ENCODE measurements around the gene RTN4RL1.

The RTN4RL1 gene, protein sequence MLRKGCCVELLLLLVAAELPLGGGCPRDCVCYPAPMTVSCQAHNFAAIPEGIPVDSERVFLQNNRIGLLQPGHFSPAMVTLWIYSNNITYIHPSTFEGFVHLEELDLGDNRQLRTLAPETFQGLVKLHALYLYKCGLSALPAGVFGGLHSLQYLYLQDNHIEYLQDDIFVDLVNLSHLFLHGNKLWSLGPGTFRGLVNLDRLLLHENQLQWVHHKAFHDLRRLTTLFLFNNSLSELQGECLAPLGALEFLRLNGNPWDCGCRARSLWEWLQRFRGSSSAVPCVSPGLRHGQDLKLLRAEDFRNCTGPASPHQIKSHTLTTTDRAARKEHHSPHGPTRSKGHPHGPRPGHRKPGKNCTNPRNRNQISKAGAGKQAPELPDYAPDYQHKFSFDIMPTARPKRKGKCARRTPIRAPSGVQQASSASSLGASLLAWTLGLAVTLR

DNA sequence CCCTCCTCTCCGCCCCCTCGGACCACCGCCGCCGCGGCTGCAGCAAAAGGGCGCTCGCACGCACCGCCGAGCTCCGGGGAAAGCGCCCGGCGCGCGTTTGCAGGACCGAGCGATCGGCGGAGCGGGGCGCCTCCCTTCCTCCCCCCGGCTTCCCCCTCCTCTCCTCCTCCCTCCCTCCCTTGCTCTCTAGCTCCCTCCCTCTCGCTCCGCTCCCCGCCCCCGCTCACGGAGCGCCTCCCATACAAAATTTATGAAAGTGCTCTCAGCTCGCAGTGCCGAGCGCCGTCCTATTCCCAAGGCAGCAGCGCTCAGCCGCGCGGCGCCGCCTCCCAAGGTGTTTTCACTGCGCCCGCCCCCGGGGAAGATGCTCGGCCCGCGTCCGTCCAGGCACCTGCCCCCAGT, at the start of gene RTN4RL1:
TSS of gene RTN4RL1 (minus strand) at position 115 of the 402 bp plus-strand sequence. CDS start 469 bp downstream, outside the sequence.
- no peak within 1 kb of the TSS for H3K4me3 ChIP-seq (ENCODE audit: low read depth, low read length)
- TF ChIP-seq MYC (IDR thresholded peaks at IDR 0.05; ENCODE audit: low read depth, low read length) (no peak), POLR2A (IDR thresholded peaks at IDR 0.05; ENCODE audit: extremely low read depth, insufficient read length) (no peak)
- TF ChIP-seq, protein P1, sequence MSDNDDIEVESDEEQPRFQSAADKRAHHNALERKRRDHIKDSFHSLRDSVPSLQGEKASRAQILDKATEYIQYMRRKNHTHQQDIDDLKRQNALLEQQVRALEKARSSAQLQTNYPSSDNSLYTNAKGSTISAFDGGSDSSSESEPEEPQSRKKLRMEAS (IDR thresholded peaks at IDR 0.05; ENCODE audit: low read depth, low read length) = no peak
- TF ChIP-seq, protein P2, sequence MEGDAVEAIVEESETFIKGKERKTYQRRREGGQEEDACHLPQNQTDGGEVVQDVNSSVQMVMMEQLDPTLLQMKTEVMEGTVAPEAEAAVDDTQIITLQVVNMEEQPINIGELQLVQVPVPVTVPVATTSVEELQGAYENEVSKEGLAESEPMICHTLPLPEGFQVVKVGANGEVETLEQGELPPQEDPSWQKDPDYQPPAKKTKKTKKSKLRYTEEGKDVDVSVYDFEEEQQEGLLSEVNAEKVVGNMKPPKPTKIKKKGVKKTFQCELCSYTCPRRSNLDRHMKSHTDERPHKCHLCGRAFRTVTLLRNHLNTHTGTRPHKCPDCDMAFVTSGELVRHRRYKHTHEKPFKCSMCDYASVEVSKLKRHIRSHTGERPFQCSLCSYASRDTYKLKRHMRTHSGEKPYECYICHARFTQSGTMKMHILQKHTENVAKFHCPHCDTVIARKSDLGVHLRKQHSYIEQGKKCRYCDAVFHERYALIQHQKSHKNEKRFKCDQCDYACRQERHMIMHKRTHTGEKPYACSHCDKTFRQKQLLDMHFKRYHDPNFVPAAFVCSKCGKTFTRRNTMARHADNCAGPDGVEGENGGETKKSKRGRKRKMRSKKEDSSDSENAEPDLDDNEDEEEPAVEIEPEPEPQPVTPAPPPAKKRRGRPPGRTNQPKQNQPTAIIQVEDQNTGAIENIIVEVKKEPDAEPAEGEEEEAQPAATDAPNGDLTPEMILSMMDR (IDR thresholded peaks at IDR 0.05; ENCODE audit: low read depth, low read length) = no peak
- DNase-seq (ENCODE audit: low read depth) = peak; percentile 69

DNA sequence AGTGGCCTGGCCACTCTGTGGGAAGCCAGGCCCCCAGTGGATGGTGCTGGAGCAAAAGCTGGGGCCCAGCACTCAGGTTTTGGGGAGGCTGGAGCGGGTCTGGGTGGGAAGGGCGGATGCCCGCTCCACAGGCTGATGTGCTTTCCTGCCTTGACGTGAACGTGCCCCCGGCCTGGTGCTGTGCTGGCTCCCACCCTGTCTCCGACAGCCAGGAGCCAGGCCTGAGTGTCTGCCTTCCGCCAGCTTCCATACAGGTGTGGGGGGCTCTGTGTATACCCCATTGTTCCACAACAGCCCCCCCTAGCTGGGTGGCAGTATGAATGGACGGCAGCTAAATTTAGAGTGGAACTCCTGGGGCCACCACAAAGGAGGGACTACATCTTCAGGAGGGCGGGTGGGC, 49.8 kb upstream of the RTN4RL1 start:
- TF ChIP-seq MYC (IDR thresholded peaks at IDR 0.05; ENCODE audit: low read depth, low read length) = no peak
- TF ChIP-seq, protein P2 (IDR thresholded peaks at IDR 0.05; ENCODE audit: low read depth, low read length) = no peak
- no peak for TF ChIP-seq POLR2A (IDR thresholded peaks at IDR 0.05; ENCODE audit: extremely low read depth, insufficient read length)
- TF ChIP-seq, protein P1 (IDR thresholded peaks at IDR 0.05; ENCODE audit: low read depth, low read length) = no peak
- DNase-seq (ENCODE audit: low read depth) = no peak
- no peak overlapping the region for H3K4me3 ChIP-seq (ENCODE audit: low read depth, low read length)

DNA sequence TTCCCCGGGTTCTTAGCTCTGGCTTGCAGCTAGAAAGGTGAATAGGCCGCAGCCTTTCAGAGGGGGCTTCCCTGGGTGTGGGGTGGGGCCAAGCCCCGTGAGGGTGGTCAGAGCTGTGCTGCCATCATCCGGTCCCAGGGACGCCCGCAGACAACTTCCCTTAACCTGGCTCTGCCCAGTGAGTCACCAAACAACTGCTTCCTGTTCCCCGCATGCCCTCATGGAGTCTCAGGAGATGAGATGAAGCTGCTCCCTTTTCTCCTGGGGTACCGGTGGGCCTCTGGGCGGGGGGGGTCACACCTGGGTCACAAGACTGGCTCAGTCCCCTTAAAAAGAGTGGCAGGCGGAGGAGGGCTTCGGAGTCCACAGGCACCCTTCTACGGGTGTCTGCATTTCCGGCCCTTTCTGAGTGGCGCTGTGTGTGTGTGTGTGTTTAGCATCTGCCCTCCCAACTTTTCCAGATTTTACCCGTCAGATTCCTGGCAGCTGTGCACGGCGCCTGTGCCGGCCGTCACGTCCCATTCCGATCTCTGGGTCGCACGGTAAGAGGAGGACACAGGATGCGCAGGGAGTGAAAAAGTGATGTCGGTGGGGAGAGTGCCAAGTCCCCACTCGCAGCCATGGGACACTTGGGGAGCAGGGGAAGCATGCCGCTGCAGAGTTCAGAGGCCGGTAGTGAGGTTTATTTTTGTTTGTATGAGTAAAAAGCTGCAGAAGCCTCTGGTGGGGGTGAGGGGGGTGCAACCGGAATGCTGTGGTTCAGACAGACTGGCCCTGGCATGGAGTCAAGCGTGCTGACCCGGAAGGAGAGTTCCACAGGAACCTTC, 46.5 kb upstream of the RTN4RL1 start:
- DNase-seq (ENCODE audit: low read depth) = peak; percentile 54
- no peak for TF ChIP-seq POLR2A (IDR thresholded peaks at IDR 0.05; ENCODE audit: extremely low read depth, insufficient read length)
- TF ChIP-seq, protein P2 (IDR thresholded peaks at IDR 0.05; ENCODE audit: low read depth, low read length) = no peak
- no peak overlapping the region for H3K4me3 ChIP-seq (ENCODE audit: low read depth, low read length)

DNA sequence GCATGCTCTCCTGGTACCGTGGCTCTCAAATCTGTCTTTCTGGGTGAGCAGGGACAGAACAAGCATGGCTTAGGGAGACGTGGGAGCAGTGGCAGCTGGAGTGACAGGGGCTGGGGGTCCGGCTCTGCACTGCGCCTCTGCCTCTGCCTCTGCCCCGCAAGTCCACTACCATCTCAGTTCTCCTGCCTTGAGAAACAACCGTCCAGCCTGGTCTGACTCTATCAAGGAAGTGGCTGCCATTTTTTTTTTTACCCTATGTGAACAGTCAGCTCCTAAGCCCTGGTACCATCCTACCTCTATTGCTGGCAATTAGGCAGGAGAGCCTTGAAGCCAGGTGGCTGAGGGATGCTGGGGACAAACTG, 45.9 kb upstream of the RTN4RL1 start:
- no peak for TF ChIP-seq MYC (IDR thresholded peaks at IDR 0.05; ENCODE audit: low read depth, low read length)
- TF ChIP-seq POLR2A (IDR thresholded peaks at IDR 0.05; ENCODE audit: extremely low read depth, insufficient read length) = no peak
- TF ChIP-seq, protein P1 (IDR thresholded peaks at IDR 0.05; ENCODE audit: low read depth, low read length) = no peak
- TF ChIP-seq, protein P2 (IDR thresholded peaks at IDR 0.05; ENCODE audit: low read depth, low read length) = no peak
- H3K4me3 ChIP-seq (ENCODE audit: low read depth, low read length) = no peak overlapping the region
- DNase-seq (ENCODE audit: low read depth) = no peak

DNA sequence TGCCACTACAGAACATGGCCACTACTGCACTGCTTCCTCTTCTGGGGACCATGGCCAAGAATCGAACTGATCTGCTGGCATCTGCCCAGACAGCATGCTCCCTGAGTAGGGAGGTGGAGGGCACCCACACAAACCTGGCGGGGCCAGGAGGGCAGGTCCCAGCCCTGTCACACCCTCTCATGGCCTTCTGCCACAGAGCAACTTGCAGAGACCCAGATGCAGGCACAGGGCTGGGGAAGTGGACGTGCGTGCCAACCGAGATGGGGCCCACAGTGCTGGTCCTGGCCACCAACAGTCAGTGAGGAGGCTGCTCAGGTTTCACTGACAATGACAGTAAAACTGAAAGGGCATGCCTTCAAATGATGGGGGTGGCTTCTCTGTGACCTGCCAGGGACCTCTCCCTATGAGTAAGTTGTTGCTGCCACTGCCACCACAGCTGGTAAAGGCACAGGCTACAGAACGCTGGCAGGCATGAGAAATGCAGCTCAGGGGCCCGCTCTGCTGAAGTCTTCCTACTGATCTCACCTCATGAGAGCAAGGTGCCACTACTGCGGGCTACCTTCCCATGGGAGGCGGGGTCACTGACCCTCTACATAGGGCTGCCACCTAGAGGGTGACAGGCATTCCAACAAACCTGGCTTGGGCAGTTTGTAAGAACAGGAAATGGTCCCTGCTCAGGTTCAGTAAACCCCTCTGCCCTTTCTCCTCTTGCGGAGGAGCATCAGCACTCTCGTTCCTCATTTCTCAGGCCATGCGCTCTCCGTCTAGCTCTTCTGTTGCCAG, 45.3 kb upstream of the RTN4RL1 start:
- no peak for TF ChIP-seq MYC (IDR thresholded peaks at IDR 0.05; ENCODE audit: low read depth, low read length)
- TF ChIP-seq, protein P1 (IDR thresholded peaks at IDR 0.05; ENCODE audit: low read depth, low read length) = no peak
- no peak for TF ChIP-seq POLR2A (IDR thresholded peaks at IDR 0.05; ENCODE audit: extremely low read depth, insufficient read length)
- TF ChIP-seq, protein P2 (IDR thresholded peaks at IDR 0.05; ENCODE audit: low read depth, low read length) = no peak
- no peak for DNase-seq (ENCODE audit: low read depth)
- H3K4me3 ChIP-seq (ENCODE audit: low read depth, low read length) = no peak overlapping the region
